H9 (cell line): ENCODE data around the gene DAPK2. TPM values are rescaled to one million over a fixed set of nuclear protein-coding genes. Genes with fewer than 3 reads are reported as not detected.

Source experiments
- DNase-seq: peaks from one replicate; pipeline ENCODE4 v3.0.0-alpha.2; 2017
- H2AFZ ChIP-seq: one replicate; pipeline ENCODE4 v1.6.1; 2013; ENCODE audit warnings: mild to moderate bottlenecking, low read length, control low read depth, moderate library complexity
- H2AK5ac ChIP-seq: 2 replicates; pipeline ENCODE4 v1.6.1; 2013; ENCODE audit warnings: low read length, control low read depth, mixed read lengths; ENCODE audit not compliant: insufficient read length
- H2BK120ac ChIP-seq: one replicate; pipeline ENCODE4 v1.6.1; 2013; ENCODE audit warnings: low read depth, mild to moderate bottlenecking, low read length, control low read depth, inconsistent platforms; ENCODE audit not compliant: poor library complexity, severe bottlenecking
- H2BK12ac ChIP-seq: 2 replicates; pipeline ENCODE4 v1.6.1; 2013; ENCODE audit warnings: low read length, control low read depth, mixed read lengths, low read depth; ENCODE audit not compliant: insufficient read length
- H2BK15ac ChIP-seq: 2 replicates; pipeline ENCODE4 v1.6.1; 2013; ENCODE audit warnings: low read depth, low read length, control low read depth
- H2BK20ac ChIP-seq: one replicate; pipeline ENCODE4 v1.6.1; 2013; ENCODE audit warnings: low read depth, mild to moderate bottlenecking, low read length, control low read depth, inconsistent platforms; ENCODE audit not compliant: poor library complexity, severe bottlenecking
- H2BK5ac ChIP-seq: 2 replicates; pipeline ENCODE4 v1.6.1; 2013; ENCODE audit warnings: low read length, control low read depth, mixed read lengths; ENCODE audit not compliant: insufficient read length
- H3K14ac ChIP-seq: 2 replicates; pipeline ENCODE4 v1.6.1; 2013; ENCODE audit warnings: low read length, control low read depth; ENCODE audit not compliant: insufficient read depth
- H3K18ac ChIP-seq: 2 replicates; pipeline ENCODE4 v1.6.1; 2013; ENCODE audit warnings: low read depth, mild to moderate bottlenecking, mixed read lengths, low read length, control low read depth; ENCODE audit not compliant: insufficient read length
- H3K23ac ChIP-seq: 2 replicates; pipeline ENCODE4 v1.6.1; 2013; ENCODE audit warnings: low read length, control low read depth, mixed read lengths, low read depth; ENCODE audit not compliant: insufficient read length
- H3K23me2 ChIP-seq: 2 replicates; pipeline ENCODE4 v1.6.1; 2013; ENCODE audit warnings: low read depth, mild to moderate bottlenecking, mixed read lengths, low read length, control low read depth; ENCODE audit not compliant: insufficient read length, poor library complexity, severe bottlenecking
- H3K27ac ChIP-seq: 2 replicates; pipeline ENCODE4 v1.5.1; 2013; ENCODE audit warnings: low read length, control low read depth, mixed read lengths, low read depth; ENCODE audit not compliant: insufficient read length
- H3K27me3 ChIP-seq: 2 replicates; pipeline ENCODE4 v1.6.1; 2013; ENCODE audit warnings: low read length, control low read depth, inconsistent platforms; ENCODE audit not compliant: insufficient read depth
- H3K4ac ChIP-seq: 2 replicates; pipeline ENCODE4 v1.6.1; 2013; ENCODE audit warnings: low read depth, mild to moderate bottlenecking, control low read depth, inconsistent platforms, low read length, moderate library complexity
- H3K4me1 ChIP-seq: 2 replicates; pipeline ENCODE4 v1.6.1; 2013; ENCODE audit warnings: low read length, control low read depth, inconsistent platforms; ENCODE audit not compliant: insufficient read depth
- H3K4me2 ChIP-seq: 2 replicates; pipeline ENCODE4 v1.6.1; 2013; ENCODE audit warnings: low read length, control low read depth, mixed read lengths; ENCODE audit not compliant: insufficient read length, insufficient read depth
- H3K56ac ChIP-seq: 2 replicates; pipeline ENCODE4 v1.6.1; 2013; ENCODE audit warnings: low read depth, mild to moderate bottlenecking, mixed read lengths, low read length, control low read depth; ENCODE audit not compliant: insufficient read length
- H3K79me1 ChIP-seq: 2 replicates; pipeline ENCODE4 v1.6.1; 2013; ENCODE audit warnings: low read depth, mild to moderate bottlenecking, moderate library complexity, low read length, control low read depth, inconsistent platforms; ENCODE audit not compliant: insufficient read depth, poor library complexity, severe bottlenecking
- H3K79me2 ChIP-seq: 2 replicates; pipeline ENCODE4 v1.6.1; 2013; ENCODE audit warnings: low read length, control low read depth, inconsistent platforms; ENCODE audit not compliant: insufficient read depth
- H3K9ac ChIP-seq: 2 replicates; pipeline ENCODE4 v1.6.1; 2013; ENCODE audit warnings: low read length, control low read depth, mixed read lengths; ENCODE audit not compliant: insufficient read length; ENCODE audit errors: extremely low read depth
- H3K9me3 ChIP-seq: one replicate; pipeline ENCODE4 v1.6.1; 2013; ENCODE audit warnings: low read depth, low read length, inconsistent platforms; ENCODE audit not compliant: control insufficient read depth
- H3T11ph ChIP-seq: one replicate; pipeline ENCODE4 v1.6.1; 2013; ENCODE audit warnings: mild to moderate bottlenecking, low read length, control low read depth, inconsistent platforms
- H4K20me1 ChIP-seq: one replicate; pipeline ENCODE4 v1.6.1; 2013; ENCODE audit not compliant: control insufficient read depth, insufficient read length, insufficient read depth
- H4K5ac ChIP-seq: 2 replicates; pipeline ENCODE4 v1.6.1; 2013; ENCODE audit warnings: low read depth, mild to moderate bottlenecking, mixed read lengths, low read length, control low read depth; ENCODE audit not compliant: insufficient read length
- H4K8ac ChIP-seq: replicated peaks from 2 replicates; pipeline ENCODE4 v1.6.1; 2013; ENCODE audit warnings: low read length, control low read depth, mixed read lengths, low read depth; ENCODE audit not compliant: insufficient read length
- H4K91ac ChIP-seq: 2 replicates; pipeline ENCODE4 v1.6.1; 2013; ENCODE audit warnings: low read depth, mild to moderate bottlenecking, moderate library complexity, mixed read lengths, low read length, control low read depth; ENCODE audit not compliant: insufficient read length
- H3K27ac Mint-ChIP-seq, 3 experiments: 2 replicates in 2 of 3; 3 replicates in 1 of 3; pipeline ENCODE4 v1.8.0; 2020 to 2021; ENCODE audit warnings: mixed read lengths in 3 of 3, mild to moderate bottlenecking in 1 of 3, moderate library complexity in 1 of 3
- H3K27me3 Mint-ChIP-seq: 2 replicates; pipeline ENCODE4 v1.8.0; 2021; ENCODE audit warnings: low read depth, mild to moderate bottlenecking, moderate library complexity, mixed read lengths
- H3K36me3 Mint-ChIP-seq, 3 experiments: 2 replicates in 2 of 3; 3 replicates in 1 of 3; pipeline ENCODE4 v1.8.0; 2020 to 2021; ENCODE audit warnings: low read depth in 3 of 3, mixed read lengths in 3 of 3; ENCODE audit not compliant: insufficient read depth in 1 of 3
- H3K4me1 Mint-ChIP-seq, 2 experiments: 2 replicates each; pipeline ENCODE4 v1.8.0; 2020; ENCODE audit warnings: mixed read lengths in 2 of 2
- H3K4me3 Mint-ChIP-seq, 2 experiments: 2 replicates in 1 of 2; 3 replicates in 1 of 2; pipeline ENCODE4 v1.8.0; 2020 to 2021; ENCODE audit warnings: mild to moderate bottlenecking in 2 of 2, mixed read lengths in 2 of 2, moderate library complexity in 1 of 2
- H3K9me3 Mint-ChIP-seq, 2 experiments: 2 replicates in 1 of 2; 3 replicates in 1 of 2; pipeline ENCODE4 v1.8.0; 2020; ENCODE audit warnings: mild to moderate bottlenecking in 2 of 2, mixed read lengths in 2 of 2, moderate library complexity in 1 of 2
- WGBS: extraction: QIAGEN DNeasy Blood & Tissue Kit; methylation state at CpG from one replicate; pipeline ENCODE4 v1.1.7; 2013; ENCODE audit warnings: missing lambda C conversion rate, low lambda C conversion rate, mixed read lengths; ENCODE audit not compliant: insufficient read length; ENCODE audit errors: extremely low coverage; 5-methylcytosine and 5-hydroxymethylcytosine counted together
- total RNA-seq: library from RNA; stranded (reverse); gene quantifications from 2 replicates; pipeline ENCODE4 v1.2.1, GENCODE V29; 2021
- TF ChIP-seq, protein P1 (sequence below): fragments of 200-600 bp; sonication (generic); conservative IDR thresholded peaks from 3 replicates; pipeline ENCODE4 v1.8.0; 2021; ENCODE audit warnings: antibody characterized with exemption, mild to moderate bottlenecking

DAPK2 gene
- total RNA-seq, 1 experiment from 2014 or later = 3.5 TPM

DNA sequence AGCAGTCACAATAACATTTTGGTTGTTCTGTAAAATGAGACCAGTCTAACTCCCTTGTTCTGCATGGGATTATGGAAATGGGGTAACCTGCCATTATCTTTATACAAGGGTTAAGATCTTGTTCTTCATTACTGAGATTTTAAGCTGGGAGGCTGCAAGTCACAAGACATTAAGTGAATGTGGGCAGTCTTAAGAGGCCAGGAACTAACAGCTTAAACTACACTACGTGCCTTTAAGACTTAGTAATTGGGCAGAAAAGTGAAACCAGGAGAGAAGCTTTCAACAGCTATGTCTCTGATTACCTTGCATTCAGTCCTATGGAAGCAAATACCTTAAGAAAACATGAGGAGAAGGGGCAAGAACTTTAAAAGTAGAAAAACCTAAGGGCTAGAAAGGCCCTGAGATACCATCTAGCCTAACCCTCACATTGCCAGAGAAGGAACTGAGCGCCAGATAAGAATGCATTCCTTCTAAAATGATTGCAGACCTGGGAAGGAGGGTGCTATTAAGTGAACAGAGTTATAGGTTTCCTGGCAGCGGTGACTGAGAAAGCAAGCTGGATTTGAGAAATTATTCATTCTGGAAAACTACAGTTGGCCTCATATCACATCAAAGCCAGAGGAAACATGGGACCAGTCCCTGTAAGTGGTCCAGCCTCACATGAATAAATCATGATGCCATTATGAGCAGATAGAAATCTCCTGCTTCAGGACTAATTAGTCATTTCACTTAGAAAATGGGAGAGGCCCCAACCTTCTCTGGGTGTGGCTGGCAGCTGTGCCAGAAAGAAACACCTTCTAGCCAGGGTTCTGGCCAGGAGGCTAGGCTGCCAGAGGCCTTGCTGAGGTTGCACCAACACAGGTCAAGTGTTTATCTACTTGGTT, 32.9 kb downstream of the DAPK2 start:
- Histone ChIP-seq H2BK5ac (no peak overlapping the region), H4K91ac (no peak overlapping the region), H4K5ac (no peak overlapping the region), H3K23ac (no peak overlapping the region), H3K18ac (no peak overlapping the region), H3K4me1 (no peaks in the 10 kb centered on the region), H3K9ac (no peak overlapping the region), H3K14ac (no peak overlapping the region), H2AK5ac (no peak overlapping the region), H2BK120ac (no peak overlapping the region), H3K9me3 (no peaks in the 10 kb centered on the region), H2BK12ac (no peak overlapping the region), H2BK20ac (no peak overlapping the region), H3T11ph (no peak overlapping the region), H2AFZ (no peak overlapping the region), H4K20me1 (no peaks in the 10 kb centered on the region), H3K4me2 (no peak overlapping the region), H3K23me2 (no peaks in the 10 kb centered on the region), H3K27me3 (no peaks in the 10 kb centered on the region), H4K8ac (no peak overlapping the region), H3K27ac (no peak overlapping the region), H2BK15ac (no peak overlapping the region), H3K56ac (no peak overlapping the region), H3K4ac (no peak overlapping the region), H3K79me2 (no peaks in the 10 kb centered on the region), H3K79me1 (no peaks in the 10 kb centered on the region)
- H3K27ac Mint-ChIP-seq = no peak overlapping the region
- H3K4me1 Mint-ChIP-seq = peaks cover 22 to 31% of the 10 kb centered on the region in 2 experiments
- WGBS = no CpG with 5 or more reads among the region's 3 CpGs
- TF ChIP-seq, protein P1, sequence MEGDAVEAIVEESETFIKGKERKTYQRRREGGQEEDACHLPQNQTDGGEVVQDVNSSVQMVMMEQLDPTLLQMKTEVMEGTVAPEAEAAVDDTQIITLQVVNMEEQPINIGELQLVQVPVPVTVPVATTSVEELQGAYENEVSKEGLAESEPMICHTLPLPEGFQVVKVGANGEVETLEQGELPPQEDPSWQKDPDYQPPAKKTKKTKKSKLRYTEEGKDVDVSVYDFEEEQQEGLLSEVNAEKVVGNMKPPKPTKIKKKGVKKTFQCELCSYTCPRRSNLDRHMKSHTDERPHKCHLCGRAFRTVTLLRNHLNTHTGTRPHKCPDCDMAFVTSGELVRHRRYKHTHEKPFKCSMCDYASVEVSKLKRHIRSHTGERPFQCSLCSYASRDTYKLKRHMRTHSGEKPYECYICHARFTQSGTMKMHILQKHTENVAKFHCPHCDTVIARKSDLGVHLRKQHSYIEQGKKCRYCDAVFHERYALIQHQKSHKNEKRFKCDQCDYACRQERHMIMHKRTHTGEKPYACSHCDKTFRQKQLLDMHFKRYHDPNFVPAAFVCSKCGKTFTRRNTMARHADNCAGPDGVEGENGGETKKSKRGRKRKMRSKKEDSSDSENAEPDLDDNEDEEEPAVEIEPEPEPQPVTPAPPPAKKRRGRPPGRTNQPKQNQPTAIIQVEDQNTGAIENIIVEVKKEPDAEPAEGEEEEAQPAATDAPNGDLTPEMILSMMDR = no peak
- H3K9me3 Mint-ChIP-seq = no peaks in the 10 kb centered on the region
- no peak overlapping the region for H3K4me3 Mint-ChIP-seq
- no peaks in the 10 kb centered on the region; the same call in 1 of the 2 replicates for H3K27me3 Mint-ChIP-seq
- DNase-seq = no peak
- H3K36me3 Mint-ChIP-seq = no peaks in the 10 kb centered on the region
